SJCRH30 (cell line): Measurements from ENCODE around the gene UACA. TPM values are rescaled to one million over a fixed set of nuclear protein-coding genes. Genes with fewer than 3 reads are reported as not detected.
A peak's percentile ranks its signal among the peaks of the same experiment; 100 is the strongest.

Experiments
- DNase-seq, 2 experiments: peaks; one replicate each; pipeline ENCODE4 v3.0.0-alpha.2; 2015 to 2020
- H3K27ac ChIP-seq: fragments of 250-450 bp; sonication (Bioruptor Pico); 2 replicates; pipeline ENCODE4 v1.5.1; 2020; ENCODE audit warnings: mild to moderate bottlenecking, moderate library complexity
- H3K27me3 ChIP-seq: fragments of 250-450 bp; sonication (Bioruptor Pico); 2 replicates; pipeline ENCODE4 v1.5.1; 2020; ENCODE audit warnings: mild to moderate bottlenecking, moderate library complexity
- H3K36me3 ChIP-seq: fragments of 250-450 bp; sonication (Bioruptor Pico); 2 replicates; pipeline ENCODE4 v1.5.1; 2020; ENCODE audit warnings: mild to moderate bottlenecking, moderate library complexity
- H3K4me1 ChIP-seq: fragments of 250-450 bp; sonication (Bioruptor Pico); 2 replicates; pipeline ENCODE4 v1.5.1; 2020; ENCODE audit warnings: mild to moderate bottlenecking, moderate library complexity
- H3K4me3 ChIP-seq: fragments of 250-450 bp; sonication (Bioruptor Pico); 2 replicates; pipeline ENCODE4 v1.5.1; 2020; ENCODE audit warnings: mild to moderate bottlenecking, moderate library complexity
- H3K9me3 ChIP-seq: fragments of 250-450 bp; sonication (Bioruptor Pico); replicated peaks from 2 replicates; pipeline ENCODE4 v1.5.1; 2020; ENCODE audit warnings: mild to moderate bottlenecking, moderate library complexity
- total RNA-seq: library from RNA; depleted of rRNA; stranded (reverse); fragments of >200 nt; shearing (Covaris generic); gene quantifications from 2 replicates; pipeline ENCODE4 v1.2.3, GENCODE V29; 2014

Gene UACA
- total RNA-seq, 1 experiment from 2014 or later: 47.1 TPM

DNA sequence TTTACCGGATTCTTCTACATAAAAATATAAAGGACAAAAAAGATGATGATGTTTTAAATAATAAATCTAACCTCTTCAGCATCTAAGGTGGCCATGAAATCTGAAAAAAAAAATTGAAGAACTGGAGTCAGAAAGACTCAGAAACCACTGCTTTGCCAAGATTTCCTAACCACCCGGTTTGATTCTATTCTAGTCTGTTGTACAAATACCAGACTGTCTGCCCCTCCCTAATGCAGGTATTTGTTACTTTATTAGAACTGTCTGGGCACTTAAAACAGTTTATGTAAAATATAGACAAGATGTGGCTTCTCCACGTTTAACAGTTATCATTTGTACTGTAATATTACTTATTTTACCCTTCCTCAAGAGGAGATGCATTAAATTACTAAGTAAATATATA is 48.8 kb downstream of the UACA start:
- no peak for DNase-seq
- Histone ChIP-seq H3K36me3 (no peaks in the 10 kb centered on the region), H3K4me1 (peaks cover 36% of the 10 kb centered on the region), H3K27ac (peak overlapping the region; percentile 10; the same call in 1 of the 2 replicates), H3K9me3 (no peaks in the 10 kb centered on the region), H3K4me3 (no peak overlapping the region), H3K27me3 (no peaks in the 10 kb centered on the region)

DNA sequence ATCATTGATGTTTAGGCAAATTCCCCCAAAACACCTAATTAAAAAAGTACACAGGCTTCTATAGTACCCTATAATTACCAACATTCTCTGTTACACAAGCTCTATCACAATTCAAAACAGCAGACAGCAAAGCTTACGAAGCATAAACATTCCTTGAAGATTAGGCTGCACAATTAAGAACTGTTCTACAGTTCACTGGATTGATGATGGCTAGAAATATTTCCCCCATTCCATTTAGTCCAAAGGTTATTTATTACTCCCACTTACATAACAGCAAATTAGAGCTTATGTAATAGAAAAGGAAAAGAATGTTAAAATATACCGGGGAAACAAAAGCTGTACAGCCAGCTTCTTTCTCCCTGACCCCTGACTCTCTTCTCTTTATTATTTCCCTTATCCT is 49.3 kb downstream of the UACA start:
- Histone ChIP-seq H3K27me3 (no peaks in the 10 kb centered on the region), H3K4me1 (peaks cover 36% of the 10 kb centered on the region), H3K9me3 (no peaks in the 10 kb centered on the region), H3K36me3 (no peaks in the 10 kb centered on the region), H3K27ac (peak overlapping the region; percentile 10; the same call in 1 of the 2 replicates), H3K4me3 (no peak overlapping the region)
- no peak for DNase-seq

DNA sequence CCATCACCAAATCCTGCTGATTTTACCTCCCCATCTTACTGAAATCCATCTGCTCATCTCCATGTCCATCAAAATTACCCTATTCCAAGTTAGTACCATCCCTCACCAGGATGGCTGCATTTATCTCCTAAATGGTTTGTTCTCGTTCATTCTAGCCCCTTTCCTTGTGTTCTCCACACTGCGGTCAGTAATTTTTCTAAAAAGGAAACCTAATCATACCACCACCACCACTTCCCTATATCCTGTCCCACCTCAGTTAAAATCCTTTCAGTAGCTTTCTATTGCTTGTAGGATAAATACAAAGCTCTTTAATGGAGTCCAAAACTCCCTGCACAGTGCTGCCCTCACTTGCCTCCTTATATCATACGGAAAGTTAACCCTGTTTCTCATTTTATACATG is 51.1 kb downstream of the UACA start:
- Histone ChIP-seq H3K36me3 (no peaks in the 10 kb centered on the region), H3K9me3 (no peaks in the 10 kb centered on the region), H3K27ac (no peak overlapping the region), H3K4me3 (no peak overlapping the region), H3K4me1 (peaks cover 36% of the 10 kb centered on the region), H3K27me3 (no peaks in the 10 kb centered on the region)
- DNase-seq: no peak

DNA sequence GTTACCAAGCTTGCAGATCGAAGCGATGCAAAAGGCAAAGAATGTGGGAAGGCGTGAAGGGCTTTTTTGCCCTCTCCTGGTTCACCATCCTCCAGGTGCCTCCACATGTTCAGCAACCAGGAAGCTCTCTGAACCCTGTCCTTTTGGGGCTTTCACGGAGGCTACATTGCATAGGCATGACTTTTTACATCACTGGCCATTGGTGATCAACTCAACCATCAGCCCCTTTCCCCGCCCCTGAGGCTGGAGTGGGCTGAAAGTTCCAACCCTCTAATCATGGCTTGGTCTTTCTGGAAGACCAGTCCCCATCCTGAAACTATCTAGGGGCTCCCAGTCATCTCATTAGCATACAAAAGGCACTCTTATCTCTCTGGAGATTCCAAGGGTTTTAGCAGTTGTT is 52.6 kb downstream of the UACA start:
- Histone ChIP-seq H3K27ac (no peak overlapping the region), H3K4me1 (peaks cover 27% of the 10 kb centered on the region), H3K27me3 (no peaks in the 10 kb centered on the region), H3K9me3 (no peaks in the 10 kb centered on the region), H3K36me3 (no peaks in the 10 kb centered on the region), H3K4me3 (no peak overlapping the region)
- DNase-seq: no peak

DNA sequence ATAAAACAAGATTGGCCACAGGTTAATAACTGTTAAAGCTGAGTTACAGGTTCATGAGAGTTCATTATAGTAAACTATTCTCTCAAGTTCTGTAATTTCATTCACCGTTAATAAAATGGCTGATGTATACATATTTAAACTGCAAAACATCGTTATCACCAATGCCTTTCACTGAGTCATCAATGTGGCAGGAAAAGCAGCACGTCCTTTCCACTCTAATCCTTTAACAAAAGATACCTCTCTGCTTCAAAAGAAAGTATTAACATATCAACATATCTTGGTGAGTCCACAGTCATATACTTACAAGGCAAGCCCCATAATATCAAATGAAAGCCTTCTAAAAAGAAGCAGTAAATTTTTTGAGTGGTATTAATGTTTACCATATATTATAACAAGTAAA is 54.5 kb downstream of the UACA start:
- Histone ChIP-seq H3K4me1 (peaks cover 9% of the 10 kb centered on the region), H3K9me3 (no peaks in the 10 kb centered on the region), H3K36me3 (no peaks in the 10 kb centered on the region), H3K27ac (no peak overlapping the region), H3K27me3 (no peaks in the 10 kb centered on the region), H3K4me3 (no peak overlapping the region)
- DNase-seq: no peak

DNA sequence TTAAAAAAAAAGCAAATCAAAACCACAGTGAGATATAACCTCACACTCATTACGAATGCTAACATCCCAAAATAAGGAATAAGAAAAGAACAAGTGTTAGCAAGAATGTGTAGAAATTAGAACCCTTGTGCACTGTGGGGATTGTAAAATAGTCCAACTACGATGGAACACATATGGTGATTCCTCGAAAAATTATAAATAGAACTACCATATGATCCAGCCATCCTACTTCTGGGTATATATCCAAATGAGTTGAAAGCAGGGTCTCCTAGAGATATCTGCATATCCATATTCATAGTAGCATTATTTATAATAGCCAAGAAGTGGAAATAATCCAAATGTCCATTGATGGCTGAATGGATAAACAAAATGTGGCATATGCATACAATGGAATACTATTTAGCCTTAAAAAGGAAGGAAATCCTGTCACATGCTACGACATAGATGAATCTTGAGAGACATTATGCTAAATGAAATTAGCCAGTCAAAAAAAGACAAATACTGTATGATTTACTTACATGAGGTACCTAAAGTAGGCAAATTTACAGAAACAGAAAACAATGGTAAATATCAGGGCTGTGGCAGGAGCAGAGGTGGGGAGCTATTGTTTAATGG is 55.6 kb downstream of the UACA start:
- H3K36me3 ChIP-seq: no peaks in the 10 kb centered on the region
- no peaks in the 10 kb centered on the region for H3K9me3 ChIP-seq
- H3K27ac ChIP-seq: no peak overlapping the region
- peaks cover 11% of the 10 kb centered on the region for H3K4me1 ChIP-seq
- no peak for DNase-seq
- no peaks in the 10 kb centered on the region for H3K27me3 ChIP-seq
- H3K4me3 ChIP-seq: no peak overlapping the region

DNA sequence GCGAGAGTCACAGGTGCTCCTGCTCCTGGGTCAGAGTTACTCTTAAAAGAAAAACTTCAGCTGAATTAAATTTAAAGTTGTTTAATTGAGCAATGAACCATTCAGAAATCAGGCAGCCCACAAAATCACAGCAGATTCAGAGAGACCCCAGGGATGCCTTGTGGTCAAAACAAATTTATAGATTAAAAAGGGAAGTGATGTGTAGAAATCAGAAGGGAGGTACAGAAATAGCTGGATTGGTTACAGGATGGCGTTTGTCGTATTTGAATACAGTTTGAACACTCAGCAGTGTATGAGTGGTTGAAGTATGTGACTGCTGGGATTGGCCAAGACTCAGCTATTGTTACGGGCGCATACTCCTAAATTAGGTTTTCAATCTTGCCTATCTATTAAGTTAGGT is 58.6 kb downstream of the UACA start:
- H3K4me3 ChIP-seq: no peak overlapping the region
- H3K27ac ChIP-seq: no peak overlapping the region
- no peaks in the 10 kb centered on the region for H3K36me3 ChIP-seq
- H3K9me3 ChIP-seq: no peaks in the 10 kb centered on the region
- no peak for DNase-seq
- H3K4me1 ChIP-seq: peaks cover 18% of the 10 kb centered on the region
- H3K27me3 ChIP-seq: no peaks in the 10 kb centered on the region

DNA sequence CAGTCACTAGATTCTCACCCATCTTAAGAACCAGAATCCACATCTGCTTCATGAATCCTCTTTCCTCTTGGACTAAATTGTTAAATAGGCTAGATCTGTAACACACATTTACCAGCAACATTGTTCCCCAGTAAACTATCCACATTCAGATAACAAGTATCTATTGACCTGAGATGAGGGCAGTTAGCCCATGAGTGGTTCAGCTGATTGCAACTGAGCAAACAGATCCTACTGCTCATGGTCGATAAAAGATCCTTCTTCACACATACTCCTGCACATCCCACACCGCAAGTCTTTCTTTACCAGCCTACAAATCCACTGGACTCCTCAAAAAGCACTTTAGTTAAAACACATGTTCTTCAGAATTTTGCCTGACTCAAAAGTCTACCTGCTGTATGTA is 59.2 kb downstream of the UACA start:
- no peak overlapping the region for H3K4me3 ChIP-seq
- H3K27ac ChIP-seq: no peak overlapping the region
- peaks cover 23% of the 10 kb centered on the region for H3K4me1 ChIP-seq
- H3K9me3 ChIP-seq: no peaks in the 10 kb centered on the region
- no peak for DNase-seq
- no peaks in the 10 kb centered on the region for H3K36me3 ChIP-seq
- no peaks in the 10 kb centered on the region for H3K27me3 ChIP-seq

DNA sequence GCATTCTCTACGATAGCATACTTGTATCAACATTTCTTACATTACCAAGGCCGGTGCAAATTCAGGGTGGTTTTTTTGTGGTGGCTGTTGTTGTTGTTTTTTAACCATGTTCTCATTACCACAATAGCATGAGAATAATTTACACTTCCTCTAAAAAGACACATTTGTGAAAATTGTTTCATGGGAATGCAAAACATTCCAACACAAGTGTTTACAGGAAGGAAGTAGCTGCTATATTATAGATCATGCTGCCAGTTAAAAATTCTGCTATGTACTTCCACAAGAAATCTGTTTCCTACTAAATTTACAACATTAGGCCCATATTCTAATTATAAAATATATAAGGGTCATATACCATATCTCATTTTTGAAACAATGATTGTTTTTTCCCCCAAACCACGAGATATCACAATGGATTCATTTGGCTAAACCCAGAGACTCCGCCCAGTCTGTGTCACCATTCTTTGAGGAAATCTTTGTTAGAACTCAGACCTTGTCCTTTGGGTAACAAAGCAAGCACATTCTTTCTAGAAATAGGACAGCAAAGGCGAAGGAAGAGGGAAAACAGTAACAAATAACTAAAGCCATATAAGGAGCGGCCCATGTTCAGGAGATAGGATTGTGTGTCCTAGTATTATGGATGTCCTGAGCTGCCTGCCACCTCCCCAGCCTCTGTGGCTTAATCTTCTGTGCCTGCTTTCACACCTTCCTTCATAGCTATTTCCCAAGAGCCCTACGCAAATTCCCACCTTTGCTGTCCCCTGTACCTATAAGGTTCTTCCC is 60.1 kb downstream of the UACA start:
- Histone ChIP-seq H3K27ac (peak overlapping the region; percentile 83), H3K9me3 (no peaks in the 10 kb centered on the region), H3K4me1 (peaks cover 31% of the 10 kb centered on the region), H3K36me3 (no peaks in the 10 kb centered on the region), H3K4me3 (peak overlapping the region; percentile 59), H3K27me3 (no peaks in the 10 kb centered on the region)
- peak; percentile 17 to 34 for DNase-seq

DNA sequence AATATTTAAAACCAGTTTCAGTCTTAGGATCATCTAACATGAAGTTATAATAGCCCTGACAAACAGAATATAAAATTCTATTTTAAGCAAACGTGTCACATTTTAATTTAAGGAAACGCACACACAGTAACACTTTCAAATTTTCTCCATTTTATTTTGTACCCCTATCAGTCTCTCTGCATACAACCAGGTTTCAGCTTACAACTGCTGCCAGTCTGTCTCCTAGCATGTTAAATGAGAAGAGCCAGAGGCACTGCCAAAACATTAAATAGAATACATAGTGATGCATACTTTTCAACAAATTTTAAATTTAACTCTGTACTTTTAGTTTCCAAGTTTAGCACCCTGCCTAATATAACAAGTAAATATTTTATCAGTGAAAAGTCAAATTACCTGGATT is 60.8 kb downstream of the UACA start:
- Histone ChIP-seq H3K4me3 (peak overlapping the region; percentile 59), H3K27me3 (no peaks in the 10 kb centered on the region), H3K36me3 (no peaks in the 10 kb centered on the region), H3K9me3 (no peaks in the 10 kb centered on the region), H3K27ac (peak overlapping the region; percentile 83), H3K4me1 (peaks cover 32% of the 10 kb centered on the region)
- peak; percentile 28 to 65 for DNase-seq

DNA sequence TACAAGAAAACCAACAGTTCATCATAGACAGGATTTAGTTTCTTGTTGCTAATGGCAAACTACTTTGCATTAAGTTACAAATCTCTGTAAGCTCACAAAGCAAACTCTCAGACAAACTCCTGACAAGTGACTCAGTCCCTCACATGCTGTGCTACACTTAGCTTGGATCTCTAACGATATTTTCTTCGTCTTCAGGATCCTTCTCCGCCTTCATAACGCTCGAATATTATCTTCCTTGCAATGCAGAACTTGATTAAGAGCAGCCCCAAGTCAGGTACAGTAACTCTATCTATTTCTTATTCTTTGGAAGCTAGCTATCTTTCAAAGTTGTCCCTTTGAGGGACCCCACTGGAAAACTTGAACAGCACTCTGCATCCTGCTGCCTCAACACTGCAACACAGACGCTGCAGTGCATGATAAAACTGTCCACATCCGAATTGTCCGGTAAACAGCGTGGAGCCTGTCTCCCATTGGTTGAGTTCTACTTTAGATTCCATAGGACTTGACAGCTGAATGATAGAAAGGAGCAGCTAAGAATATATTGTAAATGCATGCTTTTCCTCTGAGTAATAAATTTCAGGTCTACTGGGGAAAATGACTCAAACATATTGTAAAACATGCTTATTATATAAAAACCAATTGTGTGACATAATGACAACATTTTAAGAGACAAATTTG is 61.3 kb downstream of the UACA start:
- Histone ChIP-seq H3K36me3 (peaks cover 3% of the 10 kb centered on the region; the same call in 1 of the 2 replicates), H3K27ac (peak overlapping the region; percentile 83), H3K4me3 (peak overlapping the region; percentile 59), H3K4me1 (peaks cover 32% of the 10 kb centered on the region), H3K27me3 (no peaks in the 10 kb centered on the region), H3K9me3 (no peaks in the 10 kb centered on the region)
- peak; percentile 89 to 94 for DNase-seq

DNA sequence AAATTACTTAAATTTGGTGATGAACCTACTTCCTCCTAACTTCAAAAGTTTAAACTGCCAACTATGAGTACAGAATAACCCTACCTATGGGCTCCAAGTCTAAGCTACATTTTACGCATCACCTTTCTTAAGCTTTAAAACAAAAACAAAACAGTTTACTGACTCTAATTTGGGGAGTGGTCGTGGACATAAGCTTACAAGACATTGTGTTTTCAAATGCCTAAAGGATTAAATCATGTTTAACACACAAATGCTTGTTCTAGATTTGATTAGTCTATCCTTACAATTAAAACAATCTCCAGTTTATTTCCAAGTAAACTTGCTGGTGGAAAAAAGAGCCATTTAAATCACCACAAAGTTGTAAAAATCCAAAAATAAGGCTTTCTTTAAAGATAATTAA is 62.2 kb downstream of the UACA start:
- H3K4me3 ChIP-seq: peak overlapping the region; percentile 59
- H3K4me1 ChIP-seq: peaks cover 32% of the 10 kb centered on the region
- DNase-seq: no peak
- no peaks in the 10 kb centered on the region for H3K9me3 ChIP-seq
- H3K27me3 ChIP-seq: no peaks in the 10 kb centered on the region
- peaks cover 5% of the 10 kb centered on the region; the same call in 1 of the 2 replicates for H3K36me3 ChIP-seq
- H3K27ac ChIP-seq: peak overlapping the region; percentile 83

DNA sequence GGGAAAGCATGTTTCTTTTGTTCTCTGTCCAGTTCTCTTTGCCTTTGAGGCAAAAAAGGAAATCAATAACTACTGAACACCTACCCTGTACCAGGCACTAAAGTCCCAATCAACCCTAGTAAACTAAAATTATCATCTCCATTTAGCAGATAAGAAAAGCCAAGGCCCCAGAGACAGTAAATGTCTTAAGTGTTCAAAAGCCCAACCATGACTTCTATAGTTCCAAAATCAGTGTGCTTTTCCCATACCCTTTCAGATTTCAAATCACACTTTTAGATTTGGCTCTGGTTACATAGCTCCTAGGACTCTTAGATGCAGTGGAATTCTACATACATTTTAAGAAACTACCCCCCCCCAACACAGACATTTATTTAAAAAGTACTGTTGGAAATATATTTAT is 63.5 kb downstream of the UACA start:
- Histone ChIP-seq H3K9me3 (no peaks in the 10 kb centered on the region), H3K36me3 (peaks cover 16% of the 10 kb centered on the region), H3K4me3 (peak overlapping the region; percentile 59), H3K27ac (peak overlapping the region; percentile 83; the same call in 1 of the 2 replicates), H3K4me1 (peaks cover 32% of the 10 kb centered on the region), H3K27me3 (no peaks in the 10 kb centered on the region)
- peak in 1 of 2 experiments; percentile 28 for DNase-seq

DNA sequence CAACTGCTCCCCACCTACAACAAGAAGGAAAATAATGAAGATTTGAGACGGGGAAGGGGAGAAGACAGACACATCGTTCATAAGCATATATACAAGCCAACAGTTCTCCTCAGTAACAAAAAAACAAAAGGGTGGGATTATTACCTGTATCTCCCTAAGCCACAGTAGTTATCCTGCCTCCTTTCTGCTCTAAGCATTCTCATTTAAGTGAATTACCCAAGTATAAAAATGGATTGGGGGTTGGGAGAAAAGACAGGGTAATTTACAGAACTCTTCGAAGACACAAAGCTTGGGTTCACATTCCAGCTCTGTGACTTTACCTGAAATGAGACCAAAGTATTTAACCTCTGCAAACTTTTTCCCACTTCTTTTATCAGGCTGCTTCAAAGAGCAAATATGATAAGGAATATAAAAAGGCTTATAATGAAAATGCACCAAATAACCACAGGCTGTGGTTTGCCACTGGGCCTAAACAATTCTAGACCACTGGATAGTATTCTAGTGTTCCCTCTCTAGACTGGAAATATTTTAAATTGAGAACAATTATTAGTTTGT is 64.4 kb downstream of the UACA start:
- H3K9me3 ChIP-seq: no peaks in the 10 kb centered on the region
- H3K36me3 ChIP-seq: peaks cover 26% of the 10 kb centered on the region
- peaks cover 32% of the 10 kb centered on the region for H3K4me1 ChIP-seq
- H3K4me3 ChIP-seq: no peak overlapping the region
- DNase-seq: no peak
- no peaks in the 10 kb centered on the region for H3K27me3 ChIP-seq
- H3K27ac ChIP-seq: no peak overlapping the region

DNA sequence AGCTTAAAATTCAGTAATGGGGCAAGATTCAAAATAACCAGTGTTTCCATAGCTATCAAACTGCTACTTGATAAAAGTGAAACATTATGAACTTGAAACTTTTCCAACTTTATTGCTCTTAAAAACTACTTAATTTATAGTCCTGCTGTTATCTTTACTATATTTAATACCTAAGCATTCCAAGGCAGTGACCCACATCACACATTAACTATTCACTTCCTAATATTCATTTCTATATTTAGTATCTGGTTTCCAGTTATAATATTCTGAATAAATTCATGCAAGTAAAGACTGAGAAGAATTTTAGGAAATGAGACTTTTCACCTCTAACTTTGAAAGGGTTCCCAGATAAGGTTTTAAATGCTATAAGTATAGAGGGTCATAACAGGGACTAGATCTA is 64.9 kb downstream of the UACA start:
- H3K36me3 ChIP-seq: peaks cover 26% of the 10 kb centered on the region
- H3K4me3 ChIP-seq: no peak overlapping the region
- no peaks in the 10 kb centered on the region for H3K27me3 ChIP-seq
- H3K4me1 ChIP-seq: peaks cover 27% of the 10 kb centered on the region
- H3K9me3 ChIP-seq: no peaks in the 10 kb centered on the region
- DNase-seq: no peak
- no peak overlapping the region for H3K27ac ChIP-seq
